HEK293 (cell line): ENCODE results near the gene PDGFC.

Source experiments
- CTCF ChIA-PET: fragments of 350-600 bp; formaldehyde crosslinking; extraction: SDS; loops from one replicate; lab custom pipeline; 2021; ENCODE audit warnings: antibody characterized with exemption; lab: Yijun Ruan, JAX
- POLR2A ChIA-PET: fragments of 300-600 bp; formaldehyde crosslinking; extraction: SDS; loops from one replicate; lab custom pipeline; 2020; ENCODE audit warnings: antibody characterized with exemption, inconsistent platforms; lab: Yijun Ruan, JAX
- H3K27ac ChIP-seq: fragments of 200-500 bp; sonication (Bioruptor generic); 2 replicates; pipeline ENCODE4 v1.5.1; 2014; ENCODE audit warnings: low read depth, low read length, control low read depth, inconsistent platforms; ENCODE audit errors: extremely low read depth
- H3K36me3 ChIP-seq, 2 experiments: fragments of 200-500 bp in 1 of 2; sonication (Bioruptor generic) in 1 of 2; 1 replicate in 1 of 2; 2 replicates in 1 of 2; pipeline ENCODE4 v1.5.1; 2014 to 2017; ENCODE audit warnings: inconsistent platforms in 2 of 2, low read length in 2 of 2; ENCODE audit not compliant: control insufficient read depth in 2 of 2, insufficient read depth in 1 of 2
- H3K4me1 ChIP-seq: fragments of 200-500 bp; sonication (Bioruptor generic); 2 replicates; pipeline ENCODE4 v1.5.1; 2014; ENCODE audit warnings: mild to moderate bottlenecking, low read length, inconsistent platforms; ENCODE audit not compliant: control insufficient read depth, insufficient read depth
- H3K4me3 ChIP-seq: 2 replicates; pipeline ENCODE4 v1.5.1; 2011; ENCODE audit warnings: low read depth, mild to moderate bottlenecking, control low read depth, low read length, moderate library complexity
- H3K9me3 ChIP-seq: fragments of 200-500 bp; sonication (Bioruptor generic); 2 replicates; pipeline ENCODE4 v1.5.1; 2014; ENCODE audit warnings: low read depth, low read length, inconsistent platforms; ENCODE audit not compliant: control insufficient read depth, insufficient read depth
- BCL6B ChIP-seq: fragments of 450-650 bp; formaldehyde crosslinking; IDR thresholded peaks from 2 replicates; pipeline ENCODE4 v1.5.1; 2017; ENCODE audit warnings: missing biosample characterization, missing genetic modification characterization
- IKZF3 ChIP-seq: fragments of 450-650 bp; IDR thresholded peaks from 2 replicates; pipeline ENCODE4 v1.5.0; 2018; ENCODE audit warnings: missing biosample characterization, mild to moderate bottlenecking, missing genetic modification characterization, moderate library complexity
- KLF17 ChIP-seq: fragments of 450-650 bp; formaldehyde crosslinking; IDR thresholded peaks from 2 replicates; pipeline ENCODE4 v1.5.1; 2016; ENCODE audit warnings: missing biosample characterization, missing genetic modification characterization
- REST ChIP-seq: fragments of 450-650 bp; formaldehyde crosslinking; IDR thresholded peaks from 2 replicates; pipeline ENCODE4 v1.5.1; 2016; ENCODE audit warnings: missing biosample characterization, missing genetic modification characterization
- ZBTB6 ChIP-seq: fragments of 450-650 bp; formaldehyde crosslinking; IDR thresholded peaks from 2 replicates; pipeline ENCODE4 v1.5.1; 2017; ENCODE audit warnings: missing biosample characterization, missing genetic modification characterization
- ZFP41 ChIP-seq: fragments of 450-650 bp; formaldehyde crosslinking; IDR thresholded peaks from 2 replicates; pipeline ENCODE4 v1.5.1; 2016; ENCODE audit warnings: missing biosample characterization, missing genetic modification characterization, borderline replicate concordance
- ZFP69B ChIP-seq: fragments of 450-650 bp; formaldehyde crosslinking; IDR thresholded peaks from 2 replicates; pipeline ENCODE4 v1.5.1; 2016; ENCODE audit warnings: missing biosample characterization, missing genetic modification characterization
- ZNF148 ChIP-seq: fragments of 450-650 bp; formaldehyde crosslinking; IDR thresholded peaks from 2 replicates; pipeline ENCODE4 v1.5.0; 2017; ENCODE audit warnings: missing biosample characterization, missing genetic modification characterization, borderline replicate concordance
- ZNF501 ChIP-seq: fragments of 450-650 bp; formaldehyde crosslinking; IDR thresholded peaks from 2 replicates; pipeline ENCODE4 v1.5.1; 2016; ENCODE audit warnings: missing biosample characterization, missing genetic modification characterization
- ZNF514 ChIP-seq: fragments of 450-650 bp; formaldehyde crosslinking; IDR thresholded peaks from 2 replicates; pipeline ENCODE4 v1.5.1; 2016; ENCODE audit warnings: missing biosample characterization, missing genetic modification characterization
- ZNF529 ChIP-seq: fragments of 450-650 bp; formaldehyde crosslinking; IDR thresholded peaks from 2 replicates; pipeline ENCODE4 v1.5.1; 2017; ENCODE audit warnings: missing genetic modification characterization, missing biosample characterization; ENCODE audit not compliant: insufficient replicate concordance
- ZNF561 ChIP-seq: fragments of 450-650 bp; IDR thresholded peaks from 2 replicates; pipeline ENCODE4 v1.5.1; 2018; ENCODE audit warnings: missing biosample characterization, missing genetic modification characterization, borderline replicate concordance
- ZNF626 ChIP-seq: fragments of 450-650 bp; sonication (Bioruptor Pico); formaldehyde crosslinking; IDR thresholded peaks from 2 replicates; pipeline ENCODE4 v1.5.1; 2018; ENCODE audit warnings: missing biosample characterization, missing genetic modification characterization, inconsistent platforms
- ZNF654 ChIP-seq: fragments of 450-650 bp; formaldehyde crosslinking; IDR thresholded peaks from 2 replicates; pipeline ENCODE4 v1.5.1; 2016; ENCODE audit warnings: low read depth, missing biosample characterization, missing genetic modification characterization
- ZNF670 ChIP-seq: fragments of 450-650 bp; formaldehyde crosslinking; IDR thresholded peaks from 2 replicates; pipeline ENCODE4 v1.5.1; 2016; ENCODE audit warnings: missing biosample characterization, missing genetic modification characterization, low read depth
- ZNF791 ChIP-seq: fragments of 450-650 bp; formaldehyde crosslinking; IDR thresholded peaks from 2 replicates; pipeline ENCODE4 v1.5.1; 2016; ENCODE audit warnings: missing biosample characterization, missing genetic modification characterization
- ZNF792 ChIP-seq: fragments of 450-650 bp; formaldehyde crosslinking; IDR thresholded peaks from 2 replicates; pipeline ENCODE4 v1.5.1; 2016; ENCODE audit warnings: missing biosample characterization, missing genetic modification characterization

Gene PDGFC

GRCh38 chr4:156746111-156746510 lies 225.5 kb downstream of the PDGFC start:
- Histone ChIP-seq H3K36me3 (no peaks in the 10 kb centered on the region), H3K27ac (no peak overlapping the region), H3K4me3 (no peak overlapping the region), H3K4me1 (no peaks in the 10 kb centered on the region), H3K9me3 (no peaks in the 10 kb centered on the region)
- TF ChIP-seq ZBTB6 (tag by site-specific recombination), result no peak
- no peak for TF ChIP-seq ZNF501 (tag by site-specific recombination)
- no peak for TF ChIP-seq ZNF529
- no peak for TF ChIP-seq ZNF148 (tag by site-specific recombination)
- no peak for TF ChIP-seq ZNF561 (tag by site-specific recombination)
- no peak for TF ChIP-seq ZNF654
- no peak for TF ChIP-seq IKZF3 (tag by site-specific recombination)
- no peak for TF ChIP-seq ZNF670 (tag by site-specific recombination)
- no peak for TF ChIP-seq ZFP41 (tag by site-specific recombination)
- no peak for TF ChIP-seq ZNF792 (tag by site-specific recombination)
- TF ChIP-seq BCL6B (tag by site-specific recombination), result no peak
- TF ChIP-seq ZFP69B (tag by site-specific recombination), result no peak
- TF ChIP-seq ZNF626, result no peak
- no peak for TF ChIP-seq ZNF791 (tag by site-specific recombination)
- TF ChIP-seq KLF17 (tag by site-specific recombination), result no peak
- POLR2A ChIA-PET, result no interaction called here
- CTCF ChIA-PET, result no interaction called here

GRCh38 chr4:156738766-156739165 lies 232.8 kb downstream of the PDGFC start:
- CTCF ChIA-PET, result interaction anchor here (1.2 kb wide), 1 partner anchor 307 kb away, joined by 3 read pairs; no protein-coding TSS in a partner anchor
- POLR2A ChIA-PET, result no interaction called here
- H3K27ac ChIP-seq, result no peak overlapping the region

More at GRCh38 chr4:156738766-156739165, 232.8 kb downstream of the PDGFC start:
- TF ChIP-seq ZNF514 (tag by site-specific recombination), result no peak
- TF ChIP-seq REST (tag by site-specific recombination), result no peak
- TF ChIP-seq, all 188 proteins: peak for 0
- H3K9me3 ChIP-seq, result no peaks in the 10 kb centered on the region
- H3K4me3 ChIP-seq, result no peak overlapping the region
- H3K4me1 ChIP-seq, result no peaks in the 10 kb centered on the region
- H3K36me3 ChIP-seq, result no peaks in the 10 kb centered on the region
